Liver (tissue), 9 donors: ENCODE measurements around the gene SMG5. TPM values are rescaled to one million over a fixed set of nuclear protein-coding genes. Genes with fewer than 3 reads are reported as not detected.
A peak's percentile ranks its signal among the peaks of the same experiment; 100 is the strongest.

Experiments
- DNase-seq: peaks from one replicate; pipeline ENCODE4 v3.0.0-alpha.2; 2017; ENCODE audit warnings: low spot score
- H3K27ac ChIP-seq, 2 donors: one replicate each; pipeline ENCODE4 v1.7.0; 2013; ENCODE audit warnings: inconsistent platforms in 2 of 2, low read length in 2 of 2, control low read depth in 1 of 2, low read depth in 1 of 2, mild to moderate bottlenecking in 1 of 2
- H3K27me3 ChIP-seq, 4 donors: one replicate each; pipeline versions ENCODE4 v1.6.1 to v1.7.0; 2013; ENCODE audit warnings: low read length in 3 of 4, inconsistent platforms in 1 of 4, mild to moderate bottlenecking in 1 of 4, moderate library complexity in 1 of 4; ENCODE audit not compliant: control insufficient read depth in 4 of 4, insufficient read depth in 4 of 4
- H3K36me3 ChIP-seq, 4 donors: one replicate each; pipeline versions ENCODE4 v1.6.1 to v1.7.0; 2013; ENCODE audit warnings: low read length in 3 of 4, mild to moderate bottlenecking in 3 of 4, low read depth in 1 of 4, moderate library complexity in 1 of 4; ENCODE audit not compliant: control insufficient read depth in 4 of 4, insufficient read depth in 3 of 4
- H3K4me1 ChIP-seq, 4 donors: one replicate each; pipeline versions ENCODE4 v1.6.1 to v1.7.0; 2013; ENCODE audit warnings: low read length in 3 of 4, mild to moderate bottlenecking in 3 of 4, moderate library complexity in 1 of 4; ENCODE audit not compliant: control insufficient read depth in 4 of 4, insufficient read depth in 4 of 4
- H3K4me3 ChIP-seq, 3 donors: one replicate each; pipeline versions ENCODE4 v1.6.1 to v1.7.0; 2013; ENCODE audit warnings: low read length in 3 of 3, control low read depth in 1 of 3, low read depth in 1 of 3, mild to moderate bottlenecking in 1 of 3
- H3K9ac ChIP-seq, 2 donors: one replicate each; pipeline ENCODE4 v1.7.0; 2013; ENCODE audit warnings: low read length in 2 of 2, mild to moderate bottlenecking in 2 of 2, moderate library complexity in 2 of 2, control low read depth in 1 of 2, low read depth in 1 of 2
- H3K9me3 ChIP-seq, 4 donors: one replicate each; pipeline versions ENCODE4 v1.6.1 to v1.7.0; 2013; ENCODE audit warnings: low read length in 3 of 4; ENCODE audit not compliant: control insufficient read depth in 4 of 4
- ATF3 ChIP-seq: IDR thresholded peaks from 2 replicates; pipeline ENCODE4 v1.6.1; 2016; ENCODE audit warnings: antibody characterized with exemption
- CTCF ChIP-seq: fragments of 150-350 bp; IDR thresholded peaks from 2 replicates; pipeline ENCODE4 v1.5.1; 2017; ENCODE audit warnings: improper control_type of control experiment, low read depth, low read length; ENCODE audit not compliant: missing input control
- FOXA1 ChIP-seq: IDR thresholded peaks from 2 replicates; pipeline ENCODE4 v1.6.1; 2016; ENCODE audit warnings: antibody characterized with exemption
- FOXA2 ChIP-seq: IDR thresholded peaks from 2 replicates; pipeline ENCODE4 v1.6.1; 2016; ENCODE audit warnings: antibody characterized with exemption
- GABPA ChIP-seq, 2 donors: IDR thresholded peaks in 1 of 2; conservative IDR thresholded peaks in 1 of 2; 2 replicates each; pipeline ENCODE4 v1.6.1; 2016; ENCODE audit warnings: antibody characterized with exemption in 2 of 2, mild to moderate bottlenecking in 1 of 2, moderate library complexity in 1 of 2
- HNF4A ChIP-seq, 2 donors: conservative IDR thresholded peaks; 2 replicates each; pipeline ENCODE4 v1.6.1; 2016; ENCODE audit warnings: antibody characterized with exemption in 2 of 2, mild to moderate bottlenecking in 2 of 2
- HNF4G ChIP-seq: IDR thresholded peaks from 2 replicates; pipeline ENCODE4 v1.6.1; 2016; ENCODE audit warnings: antibody characterized with exemption
- MAX ChIP-seq: IDR thresholded peaks from 2 replicates; pipeline ENCODE4 v1.6.1; 2016; ENCODE audit warnings: antibody characterized with exemption
- NR2F2 ChIP-seq: IDR thresholded peaks from 2 replicates; pipeline ENCODE4 v1.6.1; 2016; ENCODE audit warnings: antibody characterized with exemption
- RAD21 ChIP-seq, 2 donors: IDR thresholded peaks; 2 replicates each; pipeline ENCODE4 v1.6.1; 2016; ENCODE audit warnings: antibody characterized with exemption in 2 of 2, mild to moderate bottlenecking in 2 of 2
- RXRA ChIP-seq, 2 donors: IDR thresholded peaks; 2 replicates each; pipeline ENCODE4 v1.6.1; 2017 to 2018; ENCODE audit warnings: antibody characterized with exemption in 2 of 2, mild to moderate bottlenecking in 1 of 2
- SP1 ChIP-seq: IDR thresholded peaks from 2 replicates; pipeline ENCODE4 v1.6.1; 2018; ENCODE audit warnings: antibody characterized with exemption, mild to moderate bottlenecking
- TAF1 ChIP-seq: conservative IDR thresholded peaks from 2 replicates; pipeline ENCODE4 v1.6.1; 2016; ENCODE audit warnings: antibody characterized with exemption, mild to moderate bottlenecking
- YY1 ChIP-seq: IDR thresholded peaks from 2 replicates; pipeline ENCODE4 v1.6.1; 2016; ENCODE audit warnings: antibody characterized with exemption, mild to moderate bottlenecking
- ZBTB33 ChIP-seq: IDR thresholded peaks from 2 replicates; pipeline ENCODE4 v1.6.1; 2016; ENCODE audit warnings: antibody characterized with exemption
- WGBS: extraction: QIAGEN DNeasy Blood & Tissue Kit; methylation state at CpG from one replicate; pipeline ENCODE4 v1.1.7; 2013; 5-methylcytosine and 5-hydroxymethylcytosine counted together
- polyA plus RNA-seq, 2 donors: library from polyadenylated mRNA; stranded (reverse) in 1 of 2; unstranded in 1 of 2; fragments of 200-250 nt in 1 of 2; fragments of >200 nt in 1 of 2; fragmentation: Nextera tagmentation in 1 of 2; extraction: Ambion mirVana in 1 of 2; gene quantifications; one replicate each; pipeline versions ENCODE4 v1.2.1 to v1.2.3, GENCODE V29; 2013 to 2015
- total RNA-seq, 2 donors: library from RNA; depleted of rRNA; stranded (reverse); fragments of >200 nt; gene quantifications; one replicate each; pipeline ENCODE4 v1.2.3, GENCODE V29; 2014
- donor health status: healthy.
- donor health status: healthy.
- donor health status: healthy.
- donor health status: healthy.
- donor health status: healthy.

SMG5 gene
- total and polyA plus RNA-seq, 4 donors: 22.9 to 59.1 (median 35.7) TPM

- DNase-seq: no peak
- Histone ChIP-seq H3K36me3 (peaks cover 3 to 23% (median 12%) of the 10 kb centered on the region in 4 donors), H3K9ac (peak overlapping the region; percentile 92 to 95), H3K27me3 (no peaks in the 10 kb centered on the region), H3K27ac (peak overlapping the region; percentile 21 to 96), H3K4me3 (peak overlapping the region in 2 of 3 donors; percentile 72 to 79), H3K9me3 (no peaks in the 10 kb centered on the region), H3K4me1 (peaks cover 4 to 37% (median 26%) of the 10 kb centered on the region in 4 donors)
- 62% methylated on average over 16 of the region's 16 CpGs for WGBS
- TF ChIP-seq MAX (no peak), FOXA1 (no peak), RXRA (IDR thresholded peaks at IDR 0.05) (no peak), HNF4A (conservative IDR thresholded peaks at IDR 0.05) (no peak), CTCF (no peak)
These were observed 68.4 kb downstream of the SMG5 start for GRCh38 chr1:156214024-156214748.

GRCh38 chr1:156213644-156213966, 69.0 kb downstream of the SMG5 start:
- H3K9me3 ChIP-seq: no peaks in the 10 kb centered on the region
- peak overlapping the region; percentile 96 to 99 for H3K27ac ChIP-seq
- no peak for DNase-seq
- H3K27me3 ChIP-seq: no peaks in the 10 kb centered on the region
- peak overlapping the region; percentile 92 to 95 for H3K9ac ChIP-seq
- H3K36me3 ChIP-seq: peaks cover 3 to 25% (median 16%) of the 10 kb centered on the region in 4 donors
- TF ChIP-seq FOXA1 (no peak), SP1 (no peak), ZBTB33 (no peak), NR2F2 (no peak), RXRA (IDR thresholded peaks at IDR 0.05) (no peak), HNF4G (no peak), GABPA (IDR thresholded peaks at IDR 0.05 in 1 of 2, conservative IDR thresholded peaks at IDR 0.05 in 1 of 2) (no peak), TAF1 (no peak), HNF4A (conservative IDR thresholded peaks at IDR 0.05) (no peak), FOXA2 (no peak), RAD21 (IDR thresholded peaks at IDR 0.05) (no peak), ATF3 (no peak), YY1 (no peak)
- peak overlapping the region; percentile 72 to 99 (median 79) for H3K4me3 ChIP-seq
- peaks cover 4 to 37% (median 26%) of the 10 kb centered on the region in 4 donors for H3K4me1 ChIP-seq
- 9% methylated on average over 11 of the region's 11 CpGs for WGBS
